H9 (cell line): ENCODE data around the gene INHBB. TPM values are rescaled to one million over a fixed set of nuclear protein-coding genes. Genes with fewer than 3 reads are reported as not detected.

Source experiments
- DNase-seq: peaks from one replicate; pipeline ENCODE4 v3.0.0-alpha.2; 2017
- H2AFZ ChIP-seq: one replicate; pipeline ENCODE4 v1.6.1; 2013; ENCODE audit warnings: mild to moderate bottlenecking, low read length, control low read depth, moderate library complexity
- H2AK5ac ChIP-seq: 2 replicates; pipeline ENCODE4 v1.6.1; 2013; ENCODE audit warnings: low read length, control low read depth, mixed read lengths; ENCODE audit not compliant: insufficient read length
- H2BK120ac ChIP-seq: one replicate; pipeline ENCODE4 v1.6.1; 2013; ENCODE audit warnings: low read depth, mild to moderate bottlenecking, low read length, control low read depth, inconsistent platforms; ENCODE audit not compliant: poor library complexity, severe bottlenecking
- H2BK12ac ChIP-seq: 2 replicates; pipeline ENCODE4 v1.6.1; 2013; ENCODE audit warnings: low read length, control low read depth, mixed read lengths, low read depth; ENCODE audit not compliant: insufficient read length
- H2BK15ac ChIP-seq: 2 replicates; pipeline ENCODE4 v1.6.1; 2013; ENCODE audit warnings: low read depth, low read length, control low read depth
- H2BK20ac ChIP-seq: one replicate; pipeline ENCODE4 v1.6.1; 2013; ENCODE audit warnings: low read depth, mild to moderate bottlenecking, low read length, control low read depth, inconsistent platforms; ENCODE audit not compliant: poor library complexity, severe bottlenecking
- H2BK5ac ChIP-seq: 2 replicates; pipeline ENCODE4 v1.6.1; 2013; ENCODE audit warnings: low read length, control low read depth, mixed read lengths; ENCODE audit not compliant: insufficient read length
- H3K14ac ChIP-seq: 2 replicates; pipeline ENCODE4 v1.6.1; 2013; ENCODE audit warnings: low read length, control low read depth; ENCODE audit not compliant: insufficient read depth
- H3K18ac ChIP-seq: 2 replicates; pipeline ENCODE4 v1.6.1; 2013; ENCODE audit warnings: low read depth, mild to moderate bottlenecking, mixed read lengths, low read length, control low read depth; ENCODE audit not compliant: insufficient read length
- H3K23ac ChIP-seq: 2 replicates; pipeline ENCODE4 v1.6.1; 2013; ENCODE audit warnings: low read length, control low read depth, mixed read lengths, low read depth; ENCODE audit not compliant: insufficient read length
- H3K23me2 ChIP-seq: 2 replicates; pipeline ENCODE4 v1.6.1; 2013; ENCODE audit warnings: low read depth, mild to moderate bottlenecking, mixed read lengths, low read length, control low read depth; ENCODE audit not compliant: insufficient read length, poor library complexity, severe bottlenecking
- H3K27ac ChIP-seq: 2 replicates; pipeline ENCODE4 v1.5.1; 2013; ENCODE audit warnings: low read length, control low read depth, mixed read lengths, low read depth; ENCODE audit not compliant: insufficient read length
- H3K27me3 ChIP-seq: 2 replicates; pipeline ENCODE4 v1.6.1; 2013; ENCODE audit warnings: low read length, control low read depth, inconsistent platforms; ENCODE audit not compliant: insufficient read depth
- H3K4ac ChIP-seq: 2 replicates; pipeline ENCODE4 v1.6.1; 2013; ENCODE audit warnings: low read depth, mild to moderate bottlenecking, control low read depth, inconsistent platforms, low read length, moderate library complexity
- H3K4me1 ChIP-seq: 2 replicates; pipeline ENCODE4 v1.6.1; 2013; ENCODE audit warnings: low read length, control low read depth, inconsistent platforms; ENCODE audit not compliant: insufficient read depth
- H3K4me2 ChIP-seq: 2 replicates; pipeline ENCODE4 v1.6.1; 2013; ENCODE audit warnings: low read length, control low read depth, mixed read lengths; ENCODE audit not compliant: insufficient read length, insufficient read depth
- H3K56ac ChIP-seq: 2 replicates; pipeline ENCODE4 v1.6.1; 2013; ENCODE audit warnings: low read depth, mild to moderate bottlenecking, mixed read lengths, low read length, control low read depth; ENCODE audit not compliant: insufficient read length
- H3K79me1 ChIP-seq: 2 replicates; pipeline ENCODE4 v1.6.1; 2013; ENCODE audit warnings: low read depth, mild to moderate bottlenecking, moderate library complexity, low read length, control low read depth, inconsistent platforms; ENCODE audit not compliant: insufficient read depth, poor library complexity, severe bottlenecking
- H3K79me2 ChIP-seq: 2 replicates; pipeline ENCODE4 v1.6.1; 2013; ENCODE audit warnings: low read length, control low read depth, inconsistent platforms; ENCODE audit not compliant: insufficient read depth
- H3K9ac ChIP-seq: 2 replicates; pipeline ENCODE4 v1.6.1; 2013; ENCODE audit warnings: low read length, control low read depth, mixed read lengths; ENCODE audit not compliant: insufficient read length; ENCODE audit errors: extremely low read depth
- H3K9me3 ChIP-seq: one replicate; pipeline ENCODE4 v1.6.1; 2013; ENCODE audit warnings: low read depth, low read length, inconsistent platforms; ENCODE audit not compliant: control insufficient read depth
- H3T11ph ChIP-seq: one replicate; pipeline ENCODE4 v1.6.1; 2013; ENCODE audit warnings: mild to moderate bottlenecking, low read length, control low read depth, inconsistent platforms
- H4K20me1 ChIP-seq: one replicate; pipeline ENCODE4 v1.6.1; 2013; ENCODE audit not compliant: control insufficient read depth, insufficient read length, insufficient read depth
- H4K5ac ChIP-seq: 2 replicates; pipeline ENCODE4 v1.6.1; 2013; ENCODE audit warnings: low read depth, mild to moderate bottlenecking, mixed read lengths, low read length, control low read depth; ENCODE audit not compliant: insufficient read length
- H4K8ac ChIP-seq: replicated peaks from 2 replicates; pipeline ENCODE4 v1.6.1; 2013; ENCODE audit warnings: low read length, control low read depth, mixed read lengths, low read depth; ENCODE audit not compliant: insufficient read length
- H4K91ac ChIP-seq: 2 replicates; pipeline ENCODE4 v1.6.1; 2013; ENCODE audit warnings: low read depth, mild to moderate bottlenecking, moderate library complexity, mixed read lengths, low read length, control low read depth; ENCODE audit not compliant: insufficient read length
- H3K27ac Mint-ChIP-seq, 3 experiments: 2 replicates in 2 of 3; 3 replicates in 1 of 3; pipeline ENCODE4 v1.8.0; 2020 to 2021; ENCODE audit warnings: mixed read lengths in 3 of 3, mild to moderate bottlenecking in 1 of 3, moderate library complexity in 1 of 3
- H3K27me3 Mint-ChIP-seq: 2 replicates; pipeline ENCODE4 v1.8.0; 2021; ENCODE audit warnings: low read depth, mild to moderate bottlenecking, moderate library complexity, mixed read lengths
- H3K36me3 Mint-ChIP-seq, 3 experiments: 2 replicates in 2 of 3; 3 replicates in 1 of 3; pipeline ENCODE4 v1.8.0; 2020 to 2021; ENCODE audit warnings: low read depth in 3 of 3, mixed read lengths in 3 of 3; ENCODE audit not compliant: insufficient read depth in 1 of 3
- H3K4me1 Mint-ChIP-seq, 2 experiments: 2 replicates each; pipeline ENCODE4 v1.8.0; 2020; ENCODE audit warnings: mixed read lengths in 2 of 2
- H3K4me3 Mint-ChIP-seq, 2 experiments: 2 replicates in 1 of 2; 3 replicates in 1 of 2; pipeline ENCODE4 v1.8.0; 2020 to 2021; ENCODE audit warnings: mild to moderate bottlenecking in 2 of 2, mixed read lengths in 2 of 2, moderate library complexity in 1 of 2
- H3K9me3 Mint-ChIP-seq, 2 experiments: 2 replicates in 1 of 2; 3 replicates in 1 of 2; pipeline ENCODE4 v1.8.0; 2020; ENCODE audit warnings: mild to moderate bottlenecking in 2 of 2, mixed read lengths in 2 of 2, moderate library complexity in 1 of 2
- WGBS: extraction: QIAGEN DNeasy Blood & Tissue Kit; methylation state at CpG from one replicate; pipeline ENCODE4 v1.1.7; 2013; ENCODE audit warnings: missing lambda C conversion rate, low lambda C conversion rate, mixed read lengths; ENCODE audit not compliant: insufficient read length; ENCODE audit errors: extremely low coverage; 5-methylcytosine and 5-hydroxymethylcytosine counted together
- total RNA-seq: library from RNA; stranded (reverse); gene quantifications from 2 replicates; pipeline ENCODE4 v1.2.1, GENCODE V29; 2021
- TF ChIP-seq, protein P1 (sequence below): fragments of 200-600 bp; sonication (generic); conservative IDR thresholded peaks from 3 replicates; pipeline ENCODE4 v1.8.0; 2021; ENCODE audit warnings: antibody characterized with exemption, mild to moderate bottlenecking

INHBB gene
- total RNA-seq, 1 experiment from 2014 or later = 0.13 TPM

DNA sequence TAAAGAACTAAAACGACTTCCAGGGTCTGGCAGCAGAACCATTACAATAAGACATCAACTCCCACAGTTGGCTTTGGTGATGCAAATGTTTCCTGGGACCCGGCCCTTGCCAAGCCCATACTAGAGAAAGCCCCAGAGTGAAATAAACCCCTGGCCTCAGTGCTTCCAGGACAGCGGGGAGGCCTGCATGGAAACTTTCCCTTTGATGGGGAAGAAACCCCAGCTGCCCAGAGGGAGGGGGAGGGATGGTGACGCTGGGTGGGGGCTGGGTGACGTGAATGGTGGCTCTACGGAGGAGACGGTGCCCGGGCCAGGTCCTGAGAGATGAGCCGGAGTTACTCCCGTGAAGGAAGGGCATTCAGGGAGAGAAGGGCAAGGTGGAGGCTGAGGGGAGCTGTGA lies 27.5 kb downstream of the INHBB start:
- H2AK5ac ChIP-seq = no peak overlapping the region
- no peak overlapping the region for H4K91ac ChIP-seq
- H2BK5ac ChIP-seq = no peak overlapping the region
- H2BK12ac ChIP-seq = no peak overlapping the region
- no peak overlapping the region for H2AFZ ChIP-seq
- DNase-seq = peak; percentile 91
- no peak overlapping the region for H3K27ac ChIP-seq
- H3K79me2 ChIP-seq = no peaks in the 10 kb centered on the region
- H3K4me1 Mint-ChIP-seq = peaks cover 30 to 33% of the 10 kb centered on the region in 2 experiments
- WGBS = no CpG with 5 or more reads among the region's 10 CpGs
- TF ChIP-seq, protein P1, sequence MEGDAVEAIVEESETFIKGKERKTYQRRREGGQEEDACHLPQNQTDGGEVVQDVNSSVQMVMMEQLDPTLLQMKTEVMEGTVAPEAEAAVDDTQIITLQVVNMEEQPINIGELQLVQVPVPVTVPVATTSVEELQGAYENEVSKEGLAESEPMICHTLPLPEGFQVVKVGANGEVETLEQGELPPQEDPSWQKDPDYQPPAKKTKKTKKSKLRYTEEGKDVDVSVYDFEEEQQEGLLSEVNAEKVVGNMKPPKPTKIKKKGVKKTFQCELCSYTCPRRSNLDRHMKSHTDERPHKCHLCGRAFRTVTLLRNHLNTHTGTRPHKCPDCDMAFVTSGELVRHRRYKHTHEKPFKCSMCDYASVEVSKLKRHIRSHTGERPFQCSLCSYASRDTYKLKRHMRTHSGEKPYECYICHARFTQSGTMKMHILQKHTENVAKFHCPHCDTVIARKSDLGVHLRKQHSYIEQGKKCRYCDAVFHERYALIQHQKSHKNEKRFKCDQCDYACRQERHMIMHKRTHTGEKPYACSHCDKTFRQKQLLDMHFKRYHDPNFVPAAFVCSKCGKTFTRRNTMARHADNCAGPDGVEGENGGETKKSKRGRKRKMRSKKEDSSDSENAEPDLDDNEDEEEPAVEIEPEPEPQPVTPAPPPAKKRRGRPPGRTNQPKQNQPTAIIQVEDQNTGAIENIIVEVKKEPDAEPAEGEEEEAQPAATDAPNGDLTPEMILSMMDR = no peak
- no peak overlapping the region for H2BK20ac ChIP-seq
- no peak overlapping the region for H3T11ph ChIP-seq
- H3K9me3 Mint-ChIP-seq = peaks cover 0 to 5% of the 10 kb centered on the region in 2 experiments; a peak in 3 of 5 replicates
- no peaks in the 10 kb centered on the region for H3K79me1 ChIP-seq
- no peaks in the 10 kb centered on the region for H4K20me1 ChIP-seq
- peak overlapping the region in 1 of 2 experiments; percentile 39; a peak in 3 of 5 replicates for H3K4me3 Mint-ChIP-seq
- no peak overlapping the region for H4K8ac ChIP-seq
- no peak overlapping the region for H2BK15ac ChIP-seq
- H3K9me3 ChIP-seq = no peaks in the 10 kb centered on the region
- peaks cover 22% of the 10 kb centered on the region for H3K4me1 ChIP-seq
- no peaks in the 10 kb centered on the region for H3K36me3 Mint-ChIP-seq
- H3K18ac ChIP-seq = peak overlapping the region; percentile 12
- H3K27ac Mint-ChIP-seq = peak overlapping the region in 2 of 3 experiments; percentile 59 to 93; a peak in 3 of 7 replicates
- no peak overlapping the region for H3K4ac ChIP-seq
- no peak overlapping the region for H3K14ac ChIP-seq
- H3K4me2 ChIP-seq = peak overlapping the region; percentile 49
- H3K56ac ChIP-seq = no peak overlapping the region
- no peaks in the 10 kb centered on the region for H3K23me2 ChIP-seq
- peaks cover 68% of the 10 kb centered on the region for H3K27me3 Mint-ChIP-seq
- H3K23ac ChIP-seq = no peak overlapping the region
- H3K9ac ChIP-seq = no peak overlapping the region
- no peak overlapping the region for H4K5ac ChIP-seq
- H3K27me3 ChIP-seq = no peaks in the 10 kb centered on the region
- H2BK120ac ChIP-seq = no peak overlapping the region
